Duodenal mucosa (tissue), 2 donors: ENCODE data around the gene ARHGAP15.

Experiments
- H3K27ac ChIP-seq: one replicate; pipeline ENCODE4 v1.7.0; 2013; ENCODE audit warnings: low read depth, low read length
- H3K27me3 ChIP-seq, 2 donors: one replicate each; pipeline ENCODE4 v1.7.0; 2013; ENCODE audit warnings: low read length in 2 of 2, control low read depth in 1 of 2; ENCODE audit not compliant: insufficient read depth in 2 of 2, control insufficient read depth in 1 of 2
- H3K36me3 ChIP-seq, 2 donors: one replicate each; pipeline ENCODE4 v1.7.0; 2013; ENCODE audit warnings: low read length in 2 of 2, control low read depth in 1 of 2; ENCODE audit not compliant: insufficient read depth in 2 of 2, control insufficient read depth in 1 of 2
- H3K4me1 ChIP-seq, 2 donors: one replicate each; pipeline ENCODE4 v1.7.0; 2013; ENCODE audit warnings: low read length in 2 of 2, control low read depth in 1 of 2; ENCODE audit not compliant: insufficient read depth in 2 of 2, control insufficient read depth in 1 of 2
- H3K4me3 ChIP-seq, 2 donors: one replicate each; pipeline ENCODE4 v1.7.0; 2013; ENCODE audit warnings: low read length in 2 of 2, low read depth in 1 of 2
- H3K9ac ChIP-seq, 2 donors: one replicate each; pipeline ENCODE4 v1.7.0; 2013; ENCODE audit warnings: low read length in 2 of 2, low read depth in 1 of 2
- H3K9me3 ChIP-seq, 2 donors: one replicate each; pipeline ENCODE4 v1.7.0; 2013; ENCODE audit warnings: low read length in 2 of 2, control low read depth in 1 of 2; ENCODE audit not compliant: control insufficient read depth in 1 of 2

Gene ARHGAP15

DNA sequence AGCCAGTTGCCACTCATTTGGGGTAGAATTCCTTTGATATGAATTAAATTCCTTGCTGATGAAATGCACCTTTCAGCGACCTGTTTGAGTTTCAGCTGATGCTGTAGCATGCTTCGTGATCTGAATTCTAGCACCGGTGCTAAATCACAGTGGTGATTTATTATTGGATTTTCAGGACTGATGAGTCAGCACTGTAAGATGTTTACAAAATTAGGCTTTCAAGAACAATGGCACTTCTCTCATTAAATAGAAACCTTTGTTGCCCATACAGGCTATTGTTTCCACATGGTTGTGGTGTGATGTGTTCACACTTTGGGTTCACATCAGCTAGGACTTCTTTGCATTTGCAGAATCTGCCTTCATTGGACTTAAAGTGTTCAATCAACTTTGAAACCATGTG, 687.7 kb downstream of the ARHGAP15 start:
- Histone ChIP-seq H3K4me3 (no peak overlapping the region), H3K27me3 (no peaks in the 10 kb centered on the region), H3K9ac (no peak overlapping the region), H3K36me3 (no peaks in the 10 kb centered on the region), H3K9me3 (no peaks in the 10 kb centered on the region), H3K4me1 (no peaks in the 10 kb centered on the region), H3K27ac (no peak overlapping the region)
